ENCODE data around the gene NAALADL2. TPM values are rescaled to one million over a fixed set of nuclear protein-coding genes. Genes with fewer than 3 reads are reported as not detected.

NAALADL2 gene
- total RNA-seq, 1 donor from 2014 or later, result 9.9 TPM

DNA sequence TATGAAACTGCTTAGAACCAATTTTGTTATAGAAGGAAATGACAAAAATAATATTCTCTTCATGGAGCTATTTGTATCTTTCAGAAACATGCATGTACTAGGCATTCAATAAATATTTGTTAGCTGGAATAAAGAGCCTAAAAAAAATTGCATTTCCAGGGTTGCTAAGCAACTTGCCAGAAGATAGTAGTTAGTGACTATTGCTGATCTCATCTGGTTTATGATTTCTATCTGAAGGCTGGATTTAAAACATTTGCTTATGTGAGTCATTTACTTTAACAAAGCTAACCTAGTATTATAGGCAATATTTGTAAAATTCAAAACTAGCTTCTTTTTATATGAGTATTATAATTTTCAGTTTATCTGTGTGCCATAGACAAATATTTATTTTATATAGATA, 78.3 kb downstream of the NAALADL2 start:
- H3K9me3 Mint-ChIP-seq, result no peaks in the 10 kb centered on the region
- no peak overlapping the region for H3K27ac Mint-ChIP-seq
- no peak for DNase-seq (ENCODE audit: extremely low spot score, unreplicated experiment)
- H3K4me1 Mint-ChIP-seq (ENCODE audit: unreplicated experiment), result peaks cover 18% of the 10 kb centered on the region
- TF ChIP-seq, protein P1, sequence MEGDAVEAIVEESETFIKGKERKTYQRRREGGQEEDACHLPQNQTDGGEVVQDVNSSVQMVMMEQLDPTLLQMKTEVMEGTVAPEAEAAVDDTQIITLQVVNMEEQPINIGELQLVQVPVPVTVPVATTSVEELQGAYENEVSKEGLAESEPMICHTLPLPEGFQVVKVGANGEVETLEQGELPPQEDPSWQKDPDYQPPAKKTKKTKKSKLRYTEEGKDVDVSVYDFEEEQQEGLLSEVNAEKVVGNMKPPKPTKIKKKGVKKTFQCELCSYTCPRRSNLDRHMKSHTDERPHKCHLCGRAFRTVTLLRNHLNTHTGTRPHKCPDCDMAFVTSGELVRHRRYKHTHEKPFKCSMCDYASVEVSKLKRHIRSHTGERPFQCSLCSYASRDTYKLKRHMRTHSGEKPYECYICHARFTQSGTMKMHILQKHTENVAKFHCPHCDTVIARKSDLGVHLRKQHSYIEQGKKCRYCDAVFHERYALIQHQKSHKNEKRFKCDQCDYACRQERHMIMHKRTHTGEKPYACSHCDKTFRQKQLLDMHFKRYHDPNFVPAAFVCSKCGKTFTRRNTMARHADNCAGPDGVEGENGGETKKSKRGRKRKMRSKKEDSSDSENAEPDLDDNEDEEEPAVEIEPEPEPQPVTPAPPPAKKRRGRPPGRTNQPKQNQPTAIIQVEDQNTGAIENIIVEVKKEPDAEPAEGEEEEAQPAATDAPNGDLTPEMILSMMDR (conservative IDR thresholded peaks at IDR 0.05), result no peak
- H3K36me3 Mint-ChIP-seq, result no peaks in the 10 kb centered on the region
- no peaks in the 10 kb centered on the region for H3K27me3 Mint-ChIP-seq
- no peak overlapping the region for H3K4me3 Mint-ChIP-seq

DNA sequence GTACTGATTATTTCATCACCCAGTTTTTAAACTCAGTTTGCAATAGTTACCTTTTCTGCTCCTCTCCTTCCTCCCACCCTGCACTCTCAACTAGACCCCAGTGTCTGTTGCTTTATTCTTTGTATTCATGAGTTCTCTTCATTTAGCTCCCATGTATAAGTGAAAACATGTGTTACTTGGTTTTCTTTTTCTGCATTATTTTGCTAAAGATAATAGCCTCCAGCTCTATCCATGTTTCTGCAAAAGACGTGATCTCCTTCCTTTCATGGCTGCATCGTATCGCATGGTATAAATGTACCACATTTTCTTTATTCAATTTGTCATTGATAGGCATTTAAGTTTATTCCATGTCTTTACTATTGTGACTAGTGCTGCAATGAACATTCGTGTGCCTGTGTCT, 79.0 kb downstream of the NAALADL2 start:
- Mint-ChIP-seq H3K4me3 (peak overlapping the region; percentile 15), H3K4me1 (ENCODE audit: unreplicated experiment) (peaks cover 18% of the 10 kb centered on the region), H3K36me3 (no peaks in the 10 kb centered on the region), H3K27me3 (no peaks in the 10 kb centered on the region), H3K27ac (no peak overlapping the region), H3K9me3 (no peaks in the 10 kb centered on the region)
- TF ChIP-seq, protein P1 (conservative IDR thresholded peaks at IDR 0.05), result no peak
- DNase-seq (ENCODE audit: extremely low spot score, unreplicated experiment), result no peak

DNA sequence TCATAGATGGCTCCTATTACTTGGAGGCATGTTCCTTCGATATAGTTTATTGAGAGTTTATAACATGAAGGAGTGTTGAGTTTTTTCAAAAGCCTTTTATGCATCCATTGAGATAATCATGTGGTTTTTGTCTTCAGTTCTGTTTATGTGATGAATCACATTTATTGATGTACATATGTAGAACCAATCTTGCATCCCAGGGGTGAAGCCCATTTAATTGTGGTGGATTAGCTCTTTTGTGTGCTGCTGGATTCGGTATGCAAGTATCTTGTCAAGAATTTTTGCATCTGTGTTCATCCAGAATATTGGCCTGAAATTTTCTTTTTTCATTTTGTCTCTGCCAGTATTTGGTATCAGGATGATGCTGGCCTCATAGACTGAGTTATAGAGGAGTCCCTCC, 81.0 kb downstream of the NAALADL2 start:
- Mint-ChIP-seq H3K27me3 (no peaks in the 10 kb centered on the region), H3K36me3 (no peaks in the 10 kb centered on the region), H3K9me3 (no peaks in the 10 kb centered on the region), H3K27ac (no peak overlapping the region), H3K4me1 (ENCODE audit: unreplicated experiment) (peaks cover 18% of the 10 kb centered on the region), H3K4me3 (no peak overlapping the region)
- no peak for DNase-seq (ENCODE audit: extremely low spot score, unreplicated experiment)
- TF ChIP-seq, protein P1 (conservative IDR thresholded peaks at IDR 0.05), result no peak

DNA sequence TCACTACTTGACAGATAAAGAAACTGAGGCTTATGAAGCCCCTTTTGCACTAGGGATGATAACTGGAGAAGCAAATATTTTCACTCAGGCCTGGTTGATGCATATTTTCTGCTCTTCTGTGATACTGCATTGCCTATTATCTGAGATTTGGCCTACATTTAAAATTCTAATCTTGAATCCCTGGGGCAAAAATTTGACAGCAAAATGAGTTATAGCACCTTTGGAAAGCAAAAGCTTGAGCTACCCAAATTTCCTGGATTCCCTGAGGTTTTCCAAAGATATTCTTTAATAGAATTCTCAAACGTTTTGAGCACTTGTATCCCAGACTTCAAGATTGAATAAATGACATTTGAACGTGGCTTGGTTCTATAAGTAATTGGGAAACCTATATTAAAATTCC, 86.1 kb downstream of the NAALADL2 start:
- no peaks in the 10 kb centered on the region for H3K9me3 Mint-ChIP-seq
- H3K27me3 Mint-ChIP-seq, result no peaks in the 10 kb centered on the region
- no peaks in the 10 kb centered on the region for H3K4me1 Mint-ChIP-seq (ENCODE audit: unreplicated experiment)
- no peak overlapping the region for H3K27ac Mint-ChIP-seq
- H3K4me3 Mint-ChIP-seq, result no peak overlapping the region
- TF ChIP-seq, protein P1 (conservative IDR thresholded peaks at IDR 0.05), result no peak
- DNase-seq (ENCODE audit: extremely low spot score, unreplicated experiment), result no peak
- H3K36me3 Mint-ChIP-seq, result no peaks in the 10 kb centered on the region

DNA sequence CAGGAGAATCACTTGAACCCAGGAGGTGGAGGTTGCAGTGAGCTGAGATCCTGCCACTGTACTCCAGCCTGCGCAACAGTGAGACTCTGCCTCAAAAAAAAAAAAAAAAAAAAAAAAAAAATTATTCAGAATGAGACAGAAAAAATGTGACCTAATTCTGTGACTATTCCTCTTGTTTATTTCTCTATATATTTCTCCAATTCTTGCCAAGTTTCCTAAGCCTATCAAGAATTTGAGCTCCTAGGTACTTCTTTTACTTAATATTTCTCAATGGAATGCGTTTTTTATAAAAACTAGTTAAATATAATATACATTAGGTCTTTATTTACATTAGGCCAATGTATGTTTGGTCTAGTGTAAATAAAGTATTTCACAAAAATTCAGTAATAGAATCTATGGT, 86.8 kb downstream of the NAALADL2 start:
- H3K36me3 Mint-ChIP-seq, result no peaks in the 10 kb centered on the region
- H3K9me3 Mint-ChIP-seq, result no peaks in the 10 kb centered on the region
- DNase-seq (ENCODE audit: extremely low spot score, unreplicated experiment), result no peak
- no peak overlapping the region for H3K4me3 Mint-ChIP-seq
- no peaks in the 10 kb centered on the region for H3K27me3 Mint-ChIP-seq
- H3K4me1 Mint-ChIP-seq (ENCODE audit: unreplicated experiment), result no peaks in the 10 kb centered on the region
- no peak overlapping the region for H3K27ac Mint-ChIP-seq
- TF ChIP-seq, protein P1 (conservative IDR thresholded peaks at IDR 0.05), result no peak

DNA sequence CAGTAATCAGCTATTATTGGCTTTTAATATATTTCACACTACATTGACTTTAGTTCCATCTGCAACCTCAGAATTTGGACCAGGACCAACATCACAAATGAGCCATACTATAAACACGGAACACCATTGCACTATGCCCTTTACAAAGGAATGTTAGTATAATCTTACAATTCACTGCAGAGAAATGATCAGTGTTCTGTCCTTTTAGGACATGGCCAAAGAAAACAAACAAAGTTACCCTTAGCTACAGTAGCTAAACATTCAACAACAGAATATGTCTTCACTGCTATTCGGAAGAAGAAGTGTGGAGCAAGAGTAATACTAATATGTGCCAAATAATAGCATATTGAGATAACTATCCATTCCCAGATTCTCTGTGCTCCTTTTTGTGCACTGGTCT, 90.4 kb downstream of the NAALADL2 start:
- Mint-ChIP-seq H3K4me3 (no peak overlapping the region), H3K27ac (no peak overlapping the region), H3K9me3 (no peaks in the 10 kb centered on the region), H3K36me3 (no peaks in the 10 kb centered on the region), H3K27me3 (no peaks in the 10 kb centered on the region), H3K4me1 (ENCODE audit: unreplicated experiment) (no peaks in the 10 kb centered on the region)
- TF ChIP-seq, protein P1 (conservative IDR thresholded peaks at IDR 0.05), result no peak
- no peak for DNase-seq (ENCODE audit: extremely low spot score, unreplicated experiment)

Data from type B pancreatic cell (in vitro differentiated cells).